HAP-1 (cell line): ENCODE measurements around the gene FARS2.

Source experiments
- DNase-seq, 2 experiments: peaks; one replicate each; pipeline ENCODE4 v3.0.0-alpha.2; 2016 to 2020; ENCODE audit warnings: low spot score in 2 of 2
- H3K27me3 ChIP-seq: fragments of 250-450 bp; sonication (Bioruptor Pico); 2 replicates; pipeline ENCODE4 v1.5.1; 2020; ENCODE audit warnings: low read depth, mild to moderate bottlenecking, moderate library complexity
- H3K36me3 ChIP-seq: fragments of 250-450 bp; sonication (Bioruptor Pico); replicated peaks from 2 replicates; pipeline ENCODE4 v1.5.1; 2020; ENCODE audit warnings: mild to moderate bottlenecking
- H3K4me1 ChIP-seq: fragments of 250-450 bp; sonication (Bioruptor Pico); 2 replicates; pipeline ENCODE4 v1.5.1; 2020; ENCODE audit warnings: mild to moderate bottlenecking
- H3K4me3 ChIP-seq: fragments of 250-450 bp; sonication (Bioruptor Pico); 2 replicates; pipeline ENCODE4 v1.5.1; 2020; ENCODE audit warnings: mild to moderate bottlenecking, moderate library complexity
- H3K9me3 ChIP-seq: fragments of 250-450 bp; sonication (Bioruptor Pico); 2 replicates; pipeline ENCODE4 v1.5.1; 2020; ENCODE audit warnings: mild to moderate bottlenecking, moderate library complexity
- in situ Hi-C: fragments of 300-500 bp; cut with MboI; formaldehyde crosslinking; loops from 3 replicates; pipeline ENCODE4 v1.14.3; 2020; ENCODE audit warnings: low sequenced_read_pairs, inconsistent platforms, mixed read lengths

FARS2 gene

DNA sequence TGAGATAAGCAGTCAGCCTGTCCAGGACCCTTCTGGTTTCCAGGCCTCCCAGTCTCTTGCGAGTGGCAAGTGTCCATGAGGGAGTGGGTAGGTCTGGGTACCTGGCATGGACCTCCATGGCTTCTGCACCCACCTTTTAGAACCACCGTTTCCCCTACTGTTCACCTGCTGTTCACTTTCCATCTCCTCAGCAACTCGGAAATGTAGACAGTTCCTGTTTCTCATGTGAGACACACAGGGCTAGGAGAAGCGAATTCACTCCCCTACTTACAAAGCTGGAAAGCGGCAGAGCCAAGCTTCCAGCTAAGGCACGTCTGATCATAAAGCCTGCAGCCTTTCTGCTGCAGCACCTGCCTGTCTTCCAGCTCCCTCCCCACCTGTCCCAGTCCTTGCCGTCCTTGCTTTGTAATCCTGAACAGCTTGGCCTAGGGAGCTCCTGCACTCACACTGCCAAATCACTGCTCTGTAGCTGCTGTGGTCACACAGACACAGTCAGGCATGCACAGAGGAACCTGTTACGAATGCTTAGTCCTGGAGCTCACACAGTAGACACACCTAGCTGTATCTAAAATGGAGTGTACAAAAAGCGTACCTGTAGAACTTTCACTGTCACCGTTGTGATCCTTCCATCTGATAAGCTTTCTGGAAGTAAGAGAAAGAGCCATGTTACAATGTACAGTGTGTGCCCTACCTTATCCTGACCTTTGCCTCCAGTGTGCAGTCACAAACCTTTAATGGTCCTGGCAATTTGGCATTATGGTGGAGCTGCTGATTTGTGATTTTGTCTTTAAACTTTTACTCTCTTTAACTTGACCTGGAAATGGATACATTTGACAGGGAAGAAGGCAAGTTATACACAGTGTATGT lies 451.3 kb downstream of the FARS2 start:
- DNase-seq: no peak
- Histone ChIP-seq H3K4me3 (no peak overlapping the region), H3K27me3 (no peaks in the 10 kb centered on the region), H3K36me3 (no peaks in the 10 kb centered on the region), H3K4me1 (no peaks in the 10 kb centered on the region), H3K9me3 (no peaks in the 10 kb centered on the region)
- in situ Hi-C loops: no loop called here

DNA sequence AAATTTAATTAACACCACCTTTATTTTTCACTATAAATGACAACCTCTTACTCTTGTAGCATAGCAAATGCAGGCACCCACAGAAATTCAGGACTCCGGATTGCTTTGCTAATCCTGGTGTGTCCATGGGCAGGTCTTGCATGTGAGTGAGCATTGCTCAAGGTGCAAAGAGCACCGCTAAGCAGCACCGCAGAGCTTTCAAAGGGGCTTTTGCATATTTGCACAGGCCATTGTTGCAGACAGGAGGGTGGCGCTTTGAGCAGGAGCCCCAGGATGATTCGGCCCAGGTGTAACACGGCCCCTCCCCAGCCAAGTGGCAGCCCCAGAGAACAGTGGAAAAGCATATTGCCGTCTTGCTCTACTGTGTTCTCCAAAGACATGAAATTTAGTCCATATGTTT lies 452.2 kb downstream of the FARS2 start:
- H3K9me3 ChIP-seq: no peaks in the 10 kb centered on the region
- in situ Hi-C loops: no loop called here

DNA sequence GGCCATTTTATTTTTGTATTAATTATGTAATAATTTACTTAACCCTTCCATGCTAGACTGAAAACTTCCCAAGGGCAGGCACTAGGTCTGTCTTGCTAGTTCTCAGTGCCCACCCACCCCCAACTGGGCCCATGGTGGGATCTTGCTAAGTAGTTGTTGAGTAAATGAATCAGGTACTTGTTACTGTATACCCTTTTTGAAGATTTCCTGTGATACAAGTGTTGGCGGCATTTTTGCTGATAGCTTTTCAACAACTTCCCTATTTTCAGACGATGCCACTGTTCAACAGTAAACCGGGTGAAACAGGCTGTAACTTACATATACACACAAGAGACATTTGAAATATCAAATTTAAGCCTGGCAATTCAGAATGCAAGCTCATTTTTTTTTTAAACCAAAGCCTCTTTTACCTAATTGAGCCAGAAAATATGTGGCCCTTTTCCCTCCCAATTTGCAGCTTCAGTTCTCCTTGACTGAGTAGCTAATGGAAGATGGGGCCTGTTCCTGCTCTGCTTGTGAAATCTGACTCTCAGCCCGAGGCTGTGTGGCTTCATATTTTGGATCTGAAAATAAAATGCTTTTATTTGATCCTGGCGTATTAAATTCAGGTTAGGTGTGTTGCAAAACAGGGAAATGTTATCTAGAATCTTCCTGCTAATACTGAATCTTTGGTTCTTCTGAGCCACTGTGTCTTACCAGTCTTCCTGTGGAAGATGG lies 457.1 kb downstream of the FARS2 start:
- Histone ChIP-seq H3K36me3 (no peaks in the 10 kb centered on the region), H3K4me3 (no peak overlapping the region), H3K27me3 (no peaks in the 10 kb centered on the region), H3K4me1 (no peaks in the 10 kb centered on the region), H3K9me3 (no peaks in the 10 kb centered on the region)
- in situ Hi-C loops: no loop called here
- no peak for DNase-seq

More for the DNA sequence above, 452.2 kb downstream of the FARS2 start:
- Histone ChIP-seq H3K4me3 (no peak overlapping the region), H3K27me3 (no peaks in the 10 kb centered on the region), H3K36me3 (no peaks in the 10 kb centered on the region), H3K4me1 (no peaks in the 10 kb centered on the region)
- no peak for DNase-seq

- H3K36me3 ChIP-seq: no peaks in the 10 kb centered on the region
- H3K9me3 ChIP-seq: no peaks in the 10 kb centered on the region
- in situ Hi-C loops: no loop called here
- no peaks in the 10 kb centered on the region for H3K4me1 ChIP-seq
- H3K27me3 ChIP-seq: no peaks in the 10 kb centered on the region
- no peak for DNase-seq
- no peak overlapping the region for H3K4me3 ChIP-seq
Measured at GRCh38 chr6:5723841-5724691, 462.8 kb downstream of the FARS2 start.

GRCh38 chr6:5724911-5725310 lies 463.6 kb downstream of the FARS2 start:
- Histone ChIP-seq H3K36me3 (no peaks in the 10 kb centered on the region), H3K4me3 (no peak overlapping the region), H3K9me3 (no peaks in the 10 kb centered on the region), H3K27me3 (no peaks in the 10 kb centered on the region), H3K4me1 (no peaks in the 10 kb centered on the region)
- no peak for DNase-seq
- in situ Hi-C loops: no loop called here

DNA sequence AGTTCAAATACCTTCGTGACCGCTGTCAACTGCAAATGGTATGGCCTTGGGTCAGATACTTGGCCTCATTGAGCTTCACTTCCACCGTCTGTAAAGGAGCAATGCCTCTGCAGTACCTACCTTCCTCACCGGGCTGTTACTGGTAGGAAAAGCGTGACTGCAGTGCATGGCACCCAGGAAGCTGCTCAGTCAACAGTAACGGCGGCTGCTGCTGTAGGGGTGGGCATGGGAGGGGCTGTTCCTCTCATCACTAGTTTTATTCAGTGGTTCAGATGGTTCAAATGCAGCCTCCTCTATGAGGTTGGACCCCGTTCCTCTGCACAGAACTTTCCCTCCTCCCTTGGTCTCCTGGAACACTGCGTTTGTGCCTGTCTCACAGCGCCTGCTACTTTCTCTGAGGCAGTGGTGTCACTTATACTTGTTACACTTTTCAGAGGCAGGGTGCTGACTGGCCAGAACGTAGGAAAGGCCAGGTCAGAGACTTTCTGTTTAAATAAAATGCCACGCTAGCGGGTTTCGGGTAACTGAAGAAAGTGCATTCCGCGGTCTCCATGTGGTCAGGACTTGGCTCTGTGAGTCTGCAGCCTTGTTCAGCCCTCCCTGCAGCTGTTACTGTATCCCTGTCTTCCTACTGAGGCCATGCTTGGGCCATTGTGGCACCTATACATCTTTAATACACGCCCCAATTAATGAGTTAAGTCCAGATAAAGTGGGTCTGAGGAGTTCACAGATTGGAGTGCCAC lies 465.8 kb downstream of the FARS2 start:
- in situ Hi-C loops: no loop called here
- Histone ChIP-seq H3K27me3 (no peaks in the 10 kb centered on the region), H3K4me3 (no peak overlapping the region), H3K4me1 (peaks cover 6% of the 10 kb centered on the region), H3K36me3 (no peaks in the 10 kb centered on the region), H3K9me3 (no peaks in the 10 kb centered on the region)
- no peak for DNase-seq

DNA sequence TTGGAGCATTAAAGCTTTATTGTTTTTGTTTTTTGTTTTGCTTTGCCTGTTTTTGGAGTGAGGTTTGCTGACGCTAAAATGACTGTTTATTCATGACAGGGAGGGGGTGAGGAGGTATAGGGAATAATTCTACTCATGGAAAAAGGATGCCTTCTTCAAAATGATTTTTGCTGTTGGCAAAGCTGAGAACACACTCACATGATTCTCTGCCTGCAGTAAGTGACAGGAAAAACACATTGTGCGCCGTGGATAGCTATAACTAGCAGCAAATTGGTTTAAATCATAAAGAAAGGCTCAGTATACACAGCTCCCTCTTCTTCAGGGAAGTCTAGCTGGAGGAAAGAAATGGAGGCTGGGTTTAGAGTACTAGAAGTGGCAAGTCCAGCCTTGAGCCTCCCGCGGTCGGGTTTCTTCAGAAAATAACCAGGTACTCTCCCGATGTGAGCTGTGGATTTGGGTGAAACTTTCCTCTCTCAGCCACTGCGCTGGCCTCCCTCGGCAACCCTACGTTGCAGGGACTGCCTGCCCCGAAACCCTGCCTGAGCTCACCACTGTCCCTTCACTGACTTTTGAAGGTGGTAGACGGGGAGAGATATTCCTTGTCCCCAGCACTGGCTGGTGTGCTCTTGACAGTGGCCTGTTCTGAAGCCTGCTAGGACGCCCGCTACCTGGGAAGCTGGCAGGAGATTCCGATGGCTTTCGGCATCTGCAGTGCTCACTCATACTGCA lies 467.2 kb downstream of the FARS2 start:
- Histone ChIP-seq H3K4me3 (no peak overlapping the region), H3K36me3 (no peaks in the 10 kb centered on the region), H3K9me3 (no peaks in the 10 kb centered on the region), H3K4me1 (peaks cover 6% of the 10 kb centered on the region), H3K27me3 (no peaks in the 10 kb centered on the region)
- no peak for DNase-seq
- in situ Hi-C loops: no loop called here

DNA sequence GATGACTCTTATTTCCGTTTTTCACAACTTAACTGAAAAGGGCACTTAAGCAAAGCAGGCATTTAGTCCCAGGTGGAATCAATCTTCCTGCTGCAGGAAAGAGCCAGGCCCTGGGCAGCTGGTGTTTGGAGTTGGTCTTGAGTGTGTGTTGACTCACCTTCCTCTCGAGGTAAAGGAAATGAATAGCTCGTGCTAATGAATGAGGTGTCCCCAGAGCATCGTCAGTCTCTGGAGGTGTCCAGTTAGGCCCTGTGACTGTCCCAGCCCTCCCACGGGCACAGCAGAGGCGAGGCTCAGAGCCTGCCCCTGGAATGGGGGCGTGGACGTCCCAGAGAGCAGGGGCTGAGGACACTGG lies 467.7 kb downstream of the FARS2 start:
- peaks cover 6% of the 10 kb centered on the region for H3K4me1 ChIP-seq
- H3K27me3 ChIP-seq: no peaks in the 10 kb centered on the region
- H3K4me3 ChIP-seq: no peak overlapping the region
- no peak for DNase-seq
- in situ Hi-C loops: no loop called here
- no peaks in the 10 kb centered on the region for H3K9me3 ChIP-seq
- no peaks in the 10 kb centered on the region for H3K36me3 ChIP-seq

DNA sequence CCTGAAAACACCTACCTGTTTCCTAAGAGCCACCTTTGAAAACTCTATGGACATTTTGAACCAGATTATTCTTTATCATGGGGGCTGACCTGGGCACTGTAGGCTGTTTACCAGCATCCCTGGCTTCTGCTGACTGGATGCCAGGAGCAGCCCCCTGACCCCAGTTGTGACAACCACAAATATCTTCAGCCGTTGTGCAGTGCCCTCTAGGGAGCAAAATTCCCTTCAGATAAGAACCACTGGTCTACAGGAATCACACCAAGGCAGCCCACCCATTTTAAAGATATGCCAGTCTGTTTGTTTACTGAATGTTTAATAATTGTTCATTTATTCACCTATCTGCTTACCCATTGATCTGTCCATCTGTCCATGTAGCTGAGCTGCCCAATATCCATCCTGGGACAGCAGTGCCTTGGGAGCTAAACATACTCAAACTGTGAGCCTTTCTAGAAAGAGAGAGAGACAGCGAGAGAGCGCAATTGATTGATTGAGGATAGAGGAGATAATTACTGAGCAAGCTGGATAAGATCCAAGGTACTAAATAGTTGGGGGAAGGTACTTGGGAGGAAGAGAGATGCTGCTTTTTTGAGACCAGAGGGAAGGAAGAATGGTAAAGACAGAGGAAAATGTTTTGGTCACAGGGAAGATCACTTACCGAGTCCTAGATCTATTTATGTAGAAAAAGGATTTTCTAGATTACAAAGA lies 468.7 kb downstream of the FARS2 start:
- in situ Hi-C loops: no loop called here
- peaks cover 6% of the 10 kb centered on the region for H3K4me1 ChIP-seq
- H3K27me3 ChIP-seq: no peaks in the 10 kb centered on the region
- no peak for DNase-seq
- no peaks in the 10 kb centered on the region for H3K9me3 ChIP-seq
- H3K4me3 ChIP-seq: no peak overlapping the region
- H3K36me3 ChIP-seq: no peaks in the 10 kb centered on the region

GRCh38 chr6:5730585-5731263 lies 469.4 kb downstream of the FARS2 start:
- Histone ChIP-seq H3K4me1 (peaks cover 6% of the 10 kb centered on the region), H3K9me3 (no peaks in the 10 kb centered on the region)

DNA sequence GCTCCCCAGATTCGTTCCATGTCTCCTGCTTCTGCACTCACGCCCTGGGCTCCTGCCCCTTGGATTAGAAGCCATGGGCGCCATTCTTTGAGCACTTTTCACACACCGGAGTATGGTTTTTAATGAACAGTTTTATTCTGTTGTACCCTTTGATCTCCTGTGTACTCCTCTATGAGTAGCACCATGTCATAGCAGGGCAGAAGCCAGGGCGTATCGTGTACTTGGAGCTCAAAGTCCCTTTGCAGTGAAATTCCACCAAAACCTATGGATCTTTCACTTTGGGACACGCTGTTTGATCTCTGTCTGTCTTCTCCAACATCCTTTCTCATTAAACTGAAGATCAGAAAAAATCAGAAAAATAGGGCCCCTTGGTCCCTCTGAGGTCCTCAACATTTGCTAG lies 470.1 kb downstream of the FARS2 start:
- no peak overlapping the region for H3K4me3 ChIP-seq
- no peaks in the 10 kb centered on the region for H3K36me3 ChIP-seq
- in situ Hi-C loops: no loop called here
- DNase-seq: no peak
- peaks cover 6% of the 10 kb centered on the region for H3K4me1 ChIP-seq
- H3K27me3 ChIP-seq: no peaks in the 10 kb centered on the region
- no peaks in the 10 kb centered on the region for H3K9me3 ChIP-seq

More at GRCh38 chr6:5730585-5731263, 469.4 kb downstream of the FARS2 start:
- peak in 1 of 2 experiments; percentile 25 for DNase-seq
- H3K36me3 ChIP-seq: no peaks in the 10 kb centered on the region
- no peaks in the 10 kb centered on the region for H3K27me3 ChIP-seq
- no peak overlapping the region for H3K4me3 ChIP-seq
- in situ Hi-C loops: no loop called here

GRCh38 chr6:5732496-5732895 lies 471.2 kb downstream of the FARS2 start:
- Histone ChIP-seq H3K27me3 (no peaks in the 10 kb centered on the region), H3K4me1 (peaks cover 6% of the 10 kb centered on the region), H3K36me3 (no peaks in the 10 kb centered on the region), H3K9me3 (no peaks in the 10 kb centered on the region), H3K4me3 (no peak overlapping the region)
- in situ Hi-C loops: no loop called here
- no peak for DNase-seq
